Gastroesophageal sphincter (tissue), 3 donors: ENCODE data around the gene TEKT2.

Source experiments
- CTCF ChIP-seq, 4 experiments: fragments of 200-600 bp in 2 of 4; fragments of 450-650 bp in 2 of 4; sonication (generic) in 1 of 4; IDR thresholded peaks; one replicate each; pipeline ENCODE4 v1.5.1; 2017 to 2019; ENCODE audit warnings: antibody characterized with exemption in 4 of 4, mild to moderate bottlenecking in 2 of 4, moderate library complexity in 2 of 4
- POLR2A ChIP-seq, 2 donors: fragments of 450-650 bp; IDR thresholded peaks; one replicate each; pipeline ENCODE4 v1.6.1; 2017; ENCODE audit warnings: antibody characterized with exemption in 2 of 2, mild to moderate bottlenecking in 2 of 2, moderate library complexity in 1 of 2

GRCh38 chr1:36096500-36097432, 12.9 kb downstream of the TEKT2 start:
- TF ChIP-seq POLR2A (IDR thresholded peaks at IDR 0.05) (no peak), CTCF (IDR thresholded peaks at IDR 0.05) (no peak)
